GM18907 (cell line): ENCODE data around the gene LARGE1.
"Not testable (repeated sequence)": the region's sequence is repeated elsewhere in the genome, so short reads cannot be mapped to it uniquely, and the experiment has no call there.

Source experiments
- ATAC-seq: cut with Tn5 transposase; IDR thresholded peaks from one replicate; pipeline ENCODE4 v1.9.1; 2021; ENCODE audit warnings: mild to moderate bottlenecking, moderate library complexity; ENCODE audit not compliant: unreplicated experiment

Gene LARGE1

GRCh38 chr22:33389936-33390335 is 530.3 kb downstream of the LARGE1 start:
- no peak for ATAC-seq

DNA sequence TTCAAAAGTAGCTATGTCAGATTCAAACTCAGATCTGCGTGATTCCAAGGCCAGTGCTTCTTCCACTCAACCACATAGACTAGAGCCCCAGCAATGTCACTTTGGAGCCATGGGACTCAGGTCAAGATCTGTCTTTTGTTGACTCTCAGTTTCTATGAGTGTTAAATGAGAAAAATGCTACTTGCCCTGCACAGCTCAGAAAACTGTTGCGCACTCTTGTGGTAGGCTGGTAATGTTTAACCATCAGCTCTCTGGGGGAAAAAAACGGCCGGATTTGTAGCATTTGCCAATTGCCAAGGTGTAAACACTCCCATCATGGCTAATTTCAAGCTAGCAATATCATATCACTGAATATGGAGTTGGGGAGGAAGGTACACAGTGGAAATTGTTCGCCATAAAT is 534.0 kb downstream of the LARGE1 start:
- no peak for ATAC-seq

GRCh38 chr22:33385611-33386010 is 534.7 kb downstream of the LARGE1 start:
- no peak for ATAC-seq

GRCh38 chr22:33382436-33382835 is 537.8 kb downstream of the LARGE1 start:
- ATAC-seq = no peak

- ATAC-seq = no peak
Measured at GRCh38 chr22:33381531-33382406, 538.5 kb downstream of the LARGE1 start.

GRCh38 chr22:33380789-33381530 is 539.3 kb downstream of the LARGE1 start:
- no peak for ATAC-seq

DNA sequence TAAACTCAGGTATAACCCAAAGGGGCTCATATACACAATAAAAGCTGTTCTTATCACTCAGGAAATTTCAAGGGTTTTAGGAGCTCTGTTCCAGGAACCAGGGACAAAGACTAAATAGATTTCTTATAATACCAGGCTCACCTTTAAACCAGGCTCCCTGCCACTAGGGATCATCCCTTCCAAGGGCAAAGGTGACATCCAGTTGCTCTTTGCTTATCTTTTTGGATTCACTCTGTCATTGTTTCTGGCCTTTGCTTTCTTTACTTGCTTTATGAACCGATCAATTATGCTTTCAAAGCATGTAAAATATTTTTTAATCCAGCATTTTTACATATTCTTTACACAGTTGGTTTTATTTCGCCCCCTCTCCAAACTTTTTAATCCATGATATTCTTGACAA is 540.4 kb downstream of the LARGE1 start:
- no peak for ATAC-seq

DNA sequence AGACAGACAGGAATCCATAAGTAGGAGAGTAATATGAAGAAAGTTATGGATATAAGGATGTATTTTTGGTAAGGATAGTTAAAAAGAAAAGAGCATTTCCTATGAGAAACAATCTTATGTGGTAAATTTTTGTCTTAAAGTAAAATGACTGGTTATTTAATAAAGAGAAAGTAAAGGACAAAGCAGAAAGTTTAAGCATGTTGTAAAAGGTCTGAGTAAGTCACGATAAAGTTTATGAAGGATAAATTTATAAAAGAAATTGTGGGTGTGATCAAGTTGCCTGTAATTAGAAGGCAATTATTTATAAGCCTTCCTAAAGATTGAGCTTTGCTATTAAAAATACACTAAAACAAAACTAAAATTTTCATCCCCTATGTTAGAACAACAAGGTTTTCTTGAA is 547.4 kb downstream of the LARGE1 start:
- ATAC-seq = no peak

- not testable (repeated sequence) for ATAC-seq
Measured at GRCh38 chr22:33363256-33363655, 557.0 kb downstream of the LARGE1 start.

DNA sequence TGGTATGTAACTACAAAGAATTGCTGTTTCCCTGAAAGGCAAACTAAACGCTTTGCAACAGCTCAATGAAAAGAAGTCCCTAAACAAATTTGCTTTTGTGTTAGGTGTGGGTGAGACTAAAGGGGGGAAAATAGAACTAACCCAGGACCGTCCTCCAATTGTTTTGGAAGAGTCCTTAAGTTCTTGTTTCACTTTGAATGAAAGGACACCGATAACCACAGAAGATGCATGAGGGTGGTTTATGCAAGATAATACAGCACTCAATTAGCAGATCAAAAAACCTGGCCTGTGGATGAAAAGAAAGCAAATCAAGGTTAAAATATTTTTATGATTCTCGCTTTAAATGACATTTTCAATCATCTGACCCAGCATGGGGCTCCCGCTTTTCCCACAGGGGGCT is 557.6 kb downstream of the LARGE1 start:
- no peak for ATAC-seq

DNA sequence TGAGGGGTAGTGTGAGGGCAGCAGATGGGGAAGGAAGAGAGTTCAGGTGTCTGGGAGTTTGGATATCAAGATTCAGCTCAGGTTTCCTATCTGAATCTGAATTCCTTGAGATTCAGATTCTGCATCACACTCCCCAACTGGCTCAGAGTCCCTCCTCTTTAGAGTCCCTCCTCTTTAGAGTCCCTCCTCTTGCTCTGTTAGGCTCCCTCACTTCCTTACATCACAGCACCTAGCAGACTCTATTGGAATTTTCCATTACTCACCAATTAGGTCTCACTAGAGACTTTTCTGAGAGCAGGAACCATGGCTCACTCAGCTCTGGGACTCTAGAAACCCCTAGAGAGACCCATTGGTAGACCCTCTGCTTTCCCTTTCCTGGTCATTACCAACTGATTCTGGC is 558.7 kb downstream of the LARGE1 start:
- no peak for ATAC-seq

- ATAC-seq = no peak
Measured at GRCh38 chr22:33357981-33358399, 562.3 kb downstream of the LARGE1 start.

DNA sequence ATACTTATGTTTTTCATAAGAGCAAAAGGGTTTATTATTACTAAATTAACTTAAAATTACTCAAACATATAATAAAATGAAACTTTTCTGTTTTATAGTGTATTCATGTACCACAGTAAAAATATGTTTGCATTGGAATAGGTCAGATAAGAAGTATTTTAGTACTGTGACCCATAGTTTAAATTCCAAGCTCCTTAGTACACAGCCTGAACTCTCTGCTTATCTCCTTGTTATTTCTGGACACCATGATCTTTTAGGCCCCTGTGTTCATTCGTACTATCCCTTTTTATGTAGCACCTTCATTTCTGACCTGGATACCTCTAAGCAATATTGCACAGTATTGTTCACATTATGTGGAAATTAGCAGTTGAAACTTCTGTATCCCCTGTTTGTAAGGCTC is 565.3 kb downstream of the LARGE1 start:
- ATAC-seq = no peak

DNA sequence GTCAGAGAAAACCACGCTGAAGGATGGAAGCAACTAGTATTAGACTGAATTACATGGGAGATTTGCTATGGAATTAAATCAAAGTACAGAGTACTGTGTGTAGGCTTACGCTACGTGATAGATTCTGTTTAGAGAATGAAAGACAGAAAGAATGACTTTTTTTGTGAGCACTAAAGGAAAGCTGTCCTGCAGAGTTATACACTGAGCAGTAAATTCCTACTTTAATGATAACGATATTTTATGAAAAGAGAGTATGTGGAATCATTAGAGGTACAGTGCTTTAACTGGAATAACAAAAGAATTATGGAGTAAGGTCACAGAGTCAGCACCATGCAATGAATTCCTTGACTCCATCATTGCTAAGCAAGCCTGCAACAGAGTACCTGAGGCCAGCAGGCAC is 566.8 kb downstream of the LARGE1 start:
- ATAC-seq = no peak

DNA sequence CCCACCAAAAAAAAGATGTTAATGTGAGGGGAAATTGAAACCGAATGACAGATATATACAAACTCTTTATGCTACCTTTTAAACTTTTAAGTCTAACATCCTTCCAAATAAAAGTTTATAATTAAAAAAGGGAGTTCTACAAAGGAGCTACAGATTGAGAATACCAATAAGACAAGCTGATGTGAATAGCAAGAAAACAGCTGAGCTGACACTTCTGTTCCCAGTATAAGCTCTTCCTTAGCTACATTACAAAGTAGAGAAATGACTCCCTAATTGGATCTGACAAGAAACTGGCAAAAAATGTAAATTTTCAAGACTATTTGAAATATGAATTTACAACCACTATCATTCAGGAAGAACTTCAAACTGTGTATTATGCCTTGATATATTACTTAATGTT is 567.5 kb downstream of the LARGE1 start:
- ATAC-seq = no peak

- ATAC-seq = no peak
Measured at GRCh38 chr22:33350961-33351360, 569.3 kb downstream of the LARGE1 start.

DNA sequence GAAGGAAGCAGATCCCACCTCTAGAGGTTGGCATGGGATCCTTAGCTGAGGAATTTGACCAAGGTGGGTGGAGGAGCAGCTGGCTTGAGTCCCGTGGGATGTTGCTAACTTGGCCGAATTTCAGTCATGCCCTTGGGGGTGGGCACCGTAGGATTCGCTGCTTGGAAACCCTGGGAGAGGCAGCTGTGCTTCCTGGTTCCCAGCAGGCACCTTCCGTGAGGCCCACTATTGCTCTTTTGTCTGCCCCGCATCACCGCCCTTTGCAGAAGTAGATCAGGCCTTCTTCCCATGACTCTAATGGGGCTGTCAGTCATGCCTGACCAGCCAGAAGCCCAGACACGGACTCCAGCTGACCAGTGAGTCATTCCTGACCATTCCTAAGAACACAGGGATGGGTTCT is 569.8 kb downstream of the LARGE1 start:
- no peak for ATAC-seq

DNA sequence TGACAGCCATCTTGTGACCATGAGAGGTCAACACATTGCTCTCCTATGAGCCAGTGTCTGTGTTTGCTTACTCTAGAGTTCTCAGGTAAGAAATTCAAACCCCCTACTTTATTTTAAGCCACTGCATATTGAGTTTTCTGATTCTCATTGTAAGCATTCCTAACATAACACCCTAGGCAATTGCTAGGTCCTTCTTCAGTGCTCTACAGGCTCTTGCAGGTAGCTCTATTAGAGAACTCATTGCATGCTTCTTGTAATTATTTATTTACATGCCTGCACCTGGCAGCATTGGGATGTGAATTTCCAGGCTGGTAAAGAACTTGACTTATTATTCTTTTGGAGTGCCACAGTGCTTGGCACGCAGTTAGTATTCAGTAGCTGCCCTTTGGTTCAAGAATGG is 573.3 kb downstream of the LARGE1 start:
- no peak for ATAC-seq

DNA sequence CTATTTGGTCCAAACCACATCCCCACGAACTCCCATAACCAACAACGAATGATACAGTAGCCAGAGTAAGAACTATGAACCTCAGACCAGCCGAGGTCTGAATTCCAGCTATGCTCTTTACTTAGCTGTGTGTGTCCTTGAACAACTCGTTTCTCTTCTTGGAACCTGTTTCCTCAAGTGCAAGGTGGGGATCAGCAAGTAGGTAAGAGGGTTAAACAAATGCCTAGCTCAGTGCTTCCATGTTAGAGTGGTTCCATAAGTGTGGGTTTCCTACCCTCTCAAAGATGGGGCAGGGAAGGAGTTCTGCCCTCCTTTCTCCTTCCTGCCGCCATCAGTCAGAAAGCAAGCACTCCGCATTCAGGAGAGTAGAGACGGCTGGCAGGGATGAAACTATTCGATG is 578.7 kb downstream of the LARGE1 start:
- no peak for ATAC-seq

DNA sequence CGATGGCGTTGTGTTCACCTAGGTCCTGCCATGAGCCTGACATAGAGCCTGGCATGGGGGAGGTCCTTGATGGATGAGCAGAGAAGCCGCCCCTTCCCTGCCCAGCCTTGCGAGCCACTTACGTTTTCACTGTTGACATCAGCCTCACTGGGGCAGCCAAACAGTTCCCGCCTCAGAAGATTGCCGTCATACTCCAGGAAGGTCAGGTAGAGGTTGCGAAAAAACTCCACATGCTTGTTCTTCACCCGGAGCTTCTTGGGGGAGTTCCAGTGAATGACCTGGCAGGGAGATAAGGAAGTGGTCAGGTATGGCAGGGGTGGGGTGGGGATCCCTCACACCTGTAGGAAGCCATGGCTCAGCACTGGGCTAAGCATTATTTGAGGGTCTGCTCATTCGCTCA is 582.8 kb downstream of the LARGE1 start:
- ATAC-seq = no peak

- no peak for ATAC-seq
Measured at GRCh38 chr22:33335611-33336279, 584.5 kb downstream of the LARGE1 start.

GRCh38 chr22:33332538-33332937 is 587.7 kb downstream of the LARGE1 start:
- ATAC-seq = no peak
